Stimulated activated CD4-positive, alpha-beta T cell treated with anti-CD3 and anti-CD28 coated beads, Interleukin-15, amount 100 ng/mL, for 48 hours (primary cell): ENCODE results near the gene CAMK1.
"Not testable (repeated sequence)": the region's sequence is repeated elsewhere in the genome, so short reads cannot be mapped to it uniquely, and the experiment has no call there.

Experiments used
- DNase-seq, 2 donors: peaks; one replicate each; pipeline ENCODE4 v3.0.0-alpha.2; 2020; ENCODE audit warnings: low read depth in 2 of 2

CAMK1 gene

DNA sequence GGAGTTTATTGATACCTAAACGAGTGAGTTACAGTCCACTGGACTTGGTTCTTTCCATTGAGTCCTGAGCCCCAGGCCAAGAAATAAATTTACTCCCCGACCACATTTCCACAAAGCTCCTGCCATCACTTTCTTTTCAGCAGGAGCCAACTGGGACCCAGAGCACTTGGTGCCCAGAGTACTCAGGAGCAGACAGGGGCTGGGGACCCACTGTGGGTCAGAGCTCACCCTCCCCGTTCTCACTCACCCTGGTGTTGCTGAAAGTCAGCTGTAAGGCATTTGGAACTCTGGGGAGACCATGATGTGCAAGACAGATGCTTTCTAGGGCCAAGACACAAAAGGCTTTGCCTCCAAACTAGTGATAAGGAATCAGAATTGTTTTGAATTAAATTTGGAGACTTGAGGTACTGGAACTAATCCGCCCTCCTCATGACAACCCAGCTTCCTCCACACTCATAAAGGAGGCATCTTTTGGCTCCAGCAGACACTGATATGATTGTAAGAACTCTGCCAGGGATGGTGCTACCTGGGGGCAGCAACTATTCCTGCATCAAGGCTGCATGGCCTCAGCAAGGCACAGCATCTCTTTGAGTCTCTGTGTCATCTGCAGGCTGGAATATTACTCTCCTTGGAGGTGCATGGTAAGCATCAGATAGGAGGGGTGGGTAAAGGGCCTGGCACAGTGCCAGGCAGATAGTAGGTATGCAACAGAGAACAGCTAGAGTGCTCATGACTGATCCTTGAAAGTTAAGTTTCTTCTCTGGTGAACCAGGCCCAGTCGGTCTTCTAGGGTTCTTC is 7.3 kb upstream of the CAMK1 start:
- no peak for DNase-seq

DNA sequence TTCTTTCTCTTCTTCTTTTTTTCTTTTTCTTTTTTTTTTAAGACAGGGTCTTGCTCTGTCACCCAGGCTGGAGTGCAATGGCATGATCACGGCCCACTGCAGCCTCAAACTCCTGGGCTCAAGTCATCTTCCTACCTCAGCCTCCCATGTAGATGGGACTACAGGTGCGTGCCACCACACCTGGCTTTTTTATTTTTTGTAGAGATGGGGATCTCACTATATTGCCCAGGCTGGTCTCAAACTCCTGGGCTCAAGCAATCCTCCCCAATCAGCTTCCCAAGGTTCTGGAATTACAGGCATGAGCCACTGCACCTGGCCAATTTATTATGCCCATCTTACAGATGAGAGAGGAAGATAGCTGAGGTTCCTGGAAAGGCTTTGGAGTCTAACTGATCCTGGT is 1.3 kb upstream of the CAMK1 start:
- not testable (repeated sequence) for DNase-seq

DNA sequence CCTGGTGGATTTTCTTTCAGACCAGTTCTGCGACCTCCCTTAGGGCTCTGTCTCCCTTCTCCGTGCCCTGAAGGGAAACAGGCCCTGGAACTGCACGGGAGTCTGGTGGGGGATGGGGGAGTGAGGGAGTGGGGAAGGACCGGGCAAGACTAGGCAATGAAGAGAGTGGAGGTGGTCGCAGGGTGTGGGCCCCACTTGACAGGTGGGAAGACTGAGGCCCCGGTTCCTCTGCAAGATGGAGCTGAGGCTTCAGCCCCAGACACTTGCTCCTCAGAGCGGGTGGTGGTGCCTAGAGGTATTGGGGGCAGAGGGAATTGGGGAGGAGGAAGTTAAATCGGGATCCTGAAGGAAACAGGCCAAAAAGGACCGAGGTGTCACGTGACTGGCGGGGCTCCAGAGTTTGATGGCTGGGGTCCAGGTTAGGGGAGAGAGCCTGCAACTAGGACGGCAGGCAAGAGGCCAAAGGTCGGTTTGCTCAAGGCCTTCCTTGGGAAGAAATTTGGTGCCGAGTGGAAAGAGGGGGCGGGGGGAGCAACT is 597 bp upstream of the CAMK1 start:
- DNase-seq, result no peak

DNA sequence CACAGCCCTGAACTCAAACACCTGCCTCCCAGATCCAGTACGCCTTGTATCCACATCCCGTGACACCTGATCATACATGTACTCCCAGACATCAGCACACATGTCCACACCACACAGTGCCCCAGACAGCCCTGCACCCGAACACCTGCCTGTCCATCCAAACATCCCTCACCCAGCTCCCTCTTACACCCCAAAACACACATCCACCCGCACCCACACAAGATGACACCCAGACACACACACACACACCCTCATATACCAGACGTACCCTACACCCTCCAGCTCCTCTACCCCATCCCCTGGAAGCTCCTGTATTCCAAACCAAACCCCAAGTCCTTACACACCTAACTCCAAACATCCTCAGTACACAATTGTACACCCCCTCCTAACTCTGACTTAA is 735 bp downstream of the CAMK1 start:
- no peak for DNase-seq

DNA sequence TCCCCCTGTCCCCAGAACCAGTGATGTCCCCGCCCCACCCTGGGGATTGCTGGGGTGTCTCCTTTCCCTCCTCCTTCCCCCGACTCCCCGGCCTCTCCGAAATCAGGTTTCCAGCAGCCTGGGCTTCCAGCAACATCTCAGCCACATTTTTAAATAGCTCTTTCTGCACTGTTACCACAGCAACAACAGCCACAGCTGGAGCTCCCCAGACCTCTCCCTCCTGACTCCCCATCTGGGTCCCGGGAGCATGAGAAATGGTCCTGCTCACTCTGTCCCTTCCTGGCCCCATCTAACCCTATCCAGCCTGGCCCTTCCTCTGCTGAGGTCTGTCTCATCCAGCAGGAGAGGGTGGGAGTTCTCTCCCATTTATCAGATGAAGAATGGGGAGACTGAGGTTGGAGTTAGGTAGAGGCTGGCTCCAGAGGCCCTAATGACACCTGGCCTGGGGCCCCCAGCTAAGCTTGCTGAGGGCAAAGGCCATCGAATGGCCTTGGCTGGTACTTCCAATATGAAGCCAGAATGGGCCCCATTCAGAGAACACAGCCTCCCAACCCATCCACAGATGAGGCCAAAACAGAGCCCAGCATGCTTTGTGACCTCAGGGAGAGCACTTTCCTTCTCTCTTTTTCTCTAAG is 1.5 kb downstream of the CAMK1 start:
- DNase-seq, result no peak

DNA sequence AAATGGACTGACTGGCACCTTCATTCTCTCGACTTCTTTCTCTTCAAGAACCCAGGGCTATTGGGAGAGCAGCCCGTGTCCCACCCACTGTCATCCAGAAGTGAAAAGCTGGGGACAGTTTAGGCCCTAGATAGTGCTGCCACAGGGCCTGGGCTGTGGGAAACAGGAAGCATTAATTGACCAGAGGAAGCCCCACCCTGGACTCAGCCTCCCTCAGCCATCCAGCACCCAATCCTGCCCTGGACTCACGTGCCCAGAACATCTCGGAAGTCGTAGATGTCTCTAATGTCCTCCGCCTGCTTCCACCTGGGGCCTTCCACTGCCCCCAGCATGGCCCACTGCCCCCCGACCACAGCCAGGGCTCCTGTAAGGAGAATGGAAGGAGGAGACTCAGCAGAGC is 2.3 kb downstream of the CAMK1 start:
- no peak for DNase-seq

DNA sequence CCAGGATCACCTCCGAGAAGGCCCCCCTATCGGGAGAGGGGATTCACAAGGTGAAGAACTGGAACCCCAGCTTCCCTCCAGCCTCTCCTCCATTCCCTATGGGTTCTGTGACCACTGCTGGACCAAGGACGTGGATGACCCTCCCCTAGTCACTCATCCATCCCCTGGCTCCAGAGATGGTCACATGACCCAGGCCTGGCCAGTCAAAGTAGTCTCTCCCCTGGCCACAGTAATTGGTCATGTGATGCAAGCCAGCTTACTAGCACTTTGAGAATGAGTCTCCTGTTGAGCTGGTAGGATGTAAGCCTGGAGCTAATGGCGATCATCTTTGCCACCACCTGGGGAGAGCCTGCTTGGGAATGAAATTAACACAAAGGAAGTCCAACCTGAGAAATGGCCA is 3.9 kb downstream of the CAMK1 start:
- no peak for DNase-seq

DNA sequence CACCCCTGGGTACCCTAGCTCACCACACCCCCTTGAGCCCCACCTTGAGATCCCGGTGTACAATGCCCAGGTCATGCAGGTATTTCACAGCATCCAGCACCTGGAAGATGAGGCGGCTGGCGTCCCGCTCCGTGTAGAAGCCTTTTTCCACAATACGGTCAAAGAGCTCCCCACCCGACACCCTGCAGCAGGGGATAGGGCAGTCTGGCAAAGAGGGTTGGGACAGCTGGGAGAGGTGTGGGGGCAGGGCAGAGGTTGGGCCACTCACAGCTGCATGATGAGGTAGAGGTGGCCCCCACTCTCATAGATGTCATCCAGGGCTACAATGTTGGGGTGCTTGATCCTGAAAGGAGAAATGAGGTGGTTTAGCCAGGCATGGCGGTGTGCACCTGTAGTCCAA is 6.9 kb downstream of the CAMK1 start:
- no peak for DNase-seq

DNA sequence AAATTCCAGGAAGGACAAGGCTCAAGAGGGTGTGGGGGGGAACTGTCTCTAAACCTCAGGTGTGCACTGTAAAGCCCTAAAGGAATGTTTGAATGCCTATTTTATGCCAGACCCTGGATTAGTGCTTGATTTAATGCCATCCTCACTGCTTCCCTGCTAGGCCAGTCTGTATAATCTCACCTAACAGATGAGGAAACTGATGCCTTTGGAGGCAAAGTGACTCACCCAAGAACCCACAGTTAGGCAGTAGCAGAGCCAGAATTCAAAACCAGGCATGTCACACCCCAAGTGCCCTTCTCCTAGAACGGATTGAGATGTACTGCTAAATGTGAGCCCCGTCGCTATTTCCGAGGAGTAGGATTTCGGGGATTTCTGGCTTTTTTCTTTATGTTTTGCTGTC is 7.8 kb downstream of the CAMK1 start:
- no peak for DNase-seq

DNA sequence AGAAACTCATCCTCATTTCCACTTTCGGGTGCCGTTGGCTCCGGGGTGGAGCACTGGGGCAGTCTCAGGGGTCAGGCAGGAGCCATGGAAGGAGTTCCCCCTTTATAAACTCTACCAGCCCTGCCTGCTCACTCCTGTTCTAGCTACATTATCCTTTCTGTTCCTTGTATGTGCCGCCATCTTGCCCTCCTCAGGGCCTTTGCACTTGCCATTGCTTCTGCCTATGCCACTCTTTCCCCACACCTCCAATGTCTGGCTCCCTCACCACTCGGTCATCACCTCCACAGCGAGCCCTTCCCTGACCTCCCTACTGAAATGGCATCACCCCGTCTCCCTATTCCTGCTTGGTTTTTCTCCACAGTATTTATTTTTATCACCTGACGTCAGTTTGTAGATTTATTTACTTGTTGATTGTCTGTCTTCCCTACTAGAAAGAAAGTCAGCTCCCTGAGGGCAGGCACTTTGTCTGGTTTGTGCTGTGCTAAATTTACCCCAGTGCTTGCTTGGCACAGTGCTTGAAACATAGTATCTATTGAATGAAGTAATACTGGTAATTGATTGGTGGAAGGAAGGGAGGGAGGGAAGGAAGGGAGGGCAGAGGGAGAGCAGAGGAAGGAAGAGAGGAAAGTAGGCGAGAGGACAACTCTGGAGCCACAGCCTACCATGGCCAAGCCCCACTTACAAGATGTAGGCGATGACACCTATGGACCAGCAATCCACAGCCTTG is 8.8 kb downstream of the CAMK1 start:
- no peak for DNase-seq

DNA sequence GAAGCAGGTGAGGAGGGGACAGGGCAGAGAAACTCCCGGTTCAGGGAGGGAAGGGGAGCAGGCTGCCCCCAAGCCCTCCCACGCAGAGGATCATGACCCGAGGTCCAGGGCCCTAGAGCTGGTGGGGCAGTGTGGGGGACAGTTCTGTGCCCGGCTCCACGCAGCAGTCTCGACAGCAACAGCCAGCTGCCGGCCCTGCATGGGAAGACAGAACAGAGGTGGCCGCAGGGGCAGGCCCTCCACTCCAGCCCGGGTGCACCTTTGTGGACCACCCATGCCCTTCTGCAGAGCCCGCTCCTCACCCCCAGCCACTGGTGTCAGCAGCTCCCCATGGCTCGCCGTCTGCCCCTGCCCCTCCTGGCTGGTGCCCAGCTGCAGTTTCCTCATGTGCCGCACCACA is 12.3 kb downstream of the CAMK1 start:
- no peak for DNase-seq

DNA sequence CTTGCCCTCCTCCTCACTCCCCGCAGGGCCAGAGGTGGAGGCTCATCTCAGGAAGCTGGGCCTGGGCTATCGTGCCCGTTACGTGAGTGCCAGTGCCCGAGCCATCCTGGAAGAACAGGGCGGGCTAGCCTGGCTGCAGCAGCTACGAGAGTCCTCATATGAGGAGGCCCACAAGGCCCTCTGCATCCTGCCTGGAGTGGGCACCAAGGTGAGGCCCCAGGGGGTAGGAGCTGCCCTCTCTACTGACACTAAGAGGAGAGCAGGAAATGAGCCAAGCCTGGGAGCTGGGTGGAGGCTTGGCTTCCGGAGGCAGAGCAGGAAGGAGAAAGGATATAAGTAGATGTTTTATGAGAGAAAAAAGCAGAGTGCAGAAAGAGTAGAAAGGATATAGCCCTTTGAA is 15.1 kb downstream of the CAMK1 start:
- no peak for DNase-seq

DNA sequence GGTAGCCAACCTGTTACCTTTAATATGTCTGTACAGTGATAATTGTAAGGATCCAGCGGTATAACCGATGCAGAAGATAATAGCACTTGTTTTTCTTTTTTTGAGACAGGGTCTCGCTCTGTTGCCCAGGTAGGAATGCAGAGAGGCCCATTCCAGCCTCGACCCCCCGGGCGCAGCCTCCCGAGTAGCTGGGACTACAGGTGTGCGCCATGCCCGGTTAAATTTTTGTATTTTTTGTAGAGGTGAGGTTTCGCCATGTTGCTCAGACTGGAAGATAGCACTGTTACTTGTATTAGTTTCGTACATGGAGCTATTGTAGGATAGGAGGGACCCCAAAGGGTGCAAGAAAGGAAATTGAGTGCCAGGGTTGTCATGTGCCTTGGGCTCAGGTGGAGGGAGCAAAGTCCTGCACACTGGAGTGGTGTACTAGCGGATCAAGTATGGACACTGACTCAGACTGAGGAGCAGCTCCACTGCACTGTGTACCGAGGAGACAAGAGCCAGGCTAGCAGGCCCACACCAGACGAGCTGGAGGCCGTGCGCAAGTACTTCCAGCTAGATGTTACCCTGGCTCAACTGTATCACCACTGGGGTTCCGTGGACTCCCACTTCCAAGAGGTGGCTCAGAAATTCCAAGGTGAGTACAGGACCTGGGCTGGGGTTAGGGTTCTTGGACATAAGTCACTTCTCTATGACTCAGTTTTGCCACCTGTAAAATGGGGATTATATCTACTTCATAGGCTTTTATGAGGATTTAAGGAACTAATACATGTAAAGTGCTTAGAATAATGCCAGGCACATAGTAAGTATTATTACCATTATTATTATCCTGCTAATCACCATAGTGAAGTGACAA is 19.0 kb downstream of the CAMK1 start:
- no peak for DNase-seq

DNA sequence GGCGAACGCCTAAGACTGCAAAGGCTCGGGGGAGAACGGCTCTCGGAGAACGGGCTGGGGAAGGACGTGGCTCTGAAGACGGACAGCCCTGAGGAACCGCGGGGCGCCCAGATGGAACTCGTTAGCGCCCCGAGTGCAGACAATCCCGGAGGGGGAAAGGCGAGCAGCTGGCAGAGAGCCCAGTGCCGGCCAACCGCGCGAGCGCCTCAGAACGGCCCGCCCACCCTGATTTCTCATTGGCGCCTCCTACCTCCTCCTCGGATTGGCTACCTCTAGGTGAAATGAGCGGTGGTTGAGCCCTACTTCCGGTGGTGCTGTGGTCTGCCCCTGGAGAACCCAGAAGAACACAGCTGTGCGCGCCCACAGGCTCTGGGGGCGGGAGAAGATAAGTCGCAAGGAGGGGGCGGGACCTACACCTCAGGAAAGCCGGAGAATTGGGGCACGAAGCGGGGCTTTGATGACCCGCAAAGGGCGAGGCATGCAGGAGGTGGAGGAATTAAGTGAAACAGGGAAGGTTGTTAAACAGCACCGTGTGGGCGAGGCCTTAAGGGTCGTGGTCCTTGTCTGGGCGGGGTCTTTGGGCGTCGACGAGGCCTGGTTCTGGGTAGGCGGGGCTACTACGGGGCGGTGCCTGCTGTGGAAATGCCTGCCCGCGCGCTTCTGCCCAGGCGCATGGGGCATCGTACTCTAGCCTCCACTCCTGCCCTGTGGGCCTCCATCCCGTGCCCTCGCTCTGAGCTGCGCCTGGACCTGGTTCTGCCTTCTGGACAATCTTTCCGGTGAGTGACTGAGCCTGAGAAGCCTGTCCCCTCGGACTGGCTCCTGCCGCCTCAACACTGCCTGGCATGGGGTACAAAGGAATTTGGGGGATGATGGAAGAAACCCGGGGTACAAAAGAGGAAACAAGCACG is 19.8 kb downstream of the CAMK1 start, which contains the start of gene OGG1:
Gene OGG1 (plus strand): TSS at position 308 of the 911 bp plus-strand sequence. CDS start 335 bp downstream, at position 643.
- DNase-seq, result peak; percentile 94

DNA sequence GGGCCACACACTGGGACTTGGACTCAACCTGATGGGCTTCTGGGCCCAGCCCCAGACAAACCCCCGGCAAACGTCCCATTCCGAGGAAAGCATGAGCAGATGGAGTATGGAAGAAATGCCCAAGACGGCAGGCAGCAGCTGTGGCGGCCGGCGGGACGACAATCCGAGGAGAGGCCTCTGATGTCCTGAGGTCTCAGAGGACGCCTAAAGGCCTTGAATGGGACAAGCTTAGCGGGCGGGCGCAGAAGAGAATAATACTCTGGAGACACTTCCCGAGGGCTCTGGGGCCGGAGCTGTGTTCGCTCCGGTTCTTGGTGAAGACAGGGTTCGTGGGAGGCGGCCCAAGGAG is 20.5 kb downstream of the CAMK1 start:
- no peak for DNase-seq

DNA sequence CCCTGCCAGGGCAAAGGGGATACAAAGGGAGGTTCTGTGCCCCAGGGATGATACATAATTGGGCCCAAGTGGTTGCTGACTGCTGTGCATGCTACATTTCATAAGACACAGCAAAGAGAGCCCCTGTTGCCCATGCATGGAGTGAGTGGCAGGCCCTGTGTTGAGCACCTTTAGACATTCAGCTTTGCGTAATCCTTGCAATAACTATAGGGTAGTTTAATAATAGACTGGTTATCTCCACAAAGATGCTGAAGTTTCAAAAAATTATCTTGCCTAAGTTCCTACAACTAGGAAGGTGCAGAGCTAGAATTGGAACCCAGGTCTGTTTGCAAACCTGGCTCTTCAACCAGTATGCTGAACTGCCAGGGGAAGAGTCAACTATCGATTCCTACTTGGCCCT is 21.7 kb downstream of the CAMK1 start:
- no peak for DNase-seq

DNA sequence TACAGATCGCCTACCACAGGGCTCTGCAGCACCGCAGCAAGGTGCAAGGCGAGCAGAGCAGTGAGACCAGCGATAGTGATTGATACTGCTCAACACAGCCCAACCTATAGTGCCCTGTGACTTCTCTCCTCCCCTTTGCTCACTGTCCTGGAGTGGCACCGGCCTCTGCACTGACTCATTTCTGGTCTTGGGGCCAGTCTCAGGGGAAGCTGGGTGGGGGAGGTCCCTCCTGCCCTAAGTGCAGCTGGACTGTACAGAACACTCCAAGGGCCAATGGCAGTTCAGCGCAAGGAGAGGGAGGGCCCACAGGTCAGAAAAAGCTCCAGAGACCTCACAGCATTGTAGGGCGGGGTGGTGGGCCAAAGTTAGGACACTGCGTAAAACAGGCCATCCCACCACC is 22.5 kb downstream of the CAMK1 start:
- no peak for DNase-seq

DNA sequence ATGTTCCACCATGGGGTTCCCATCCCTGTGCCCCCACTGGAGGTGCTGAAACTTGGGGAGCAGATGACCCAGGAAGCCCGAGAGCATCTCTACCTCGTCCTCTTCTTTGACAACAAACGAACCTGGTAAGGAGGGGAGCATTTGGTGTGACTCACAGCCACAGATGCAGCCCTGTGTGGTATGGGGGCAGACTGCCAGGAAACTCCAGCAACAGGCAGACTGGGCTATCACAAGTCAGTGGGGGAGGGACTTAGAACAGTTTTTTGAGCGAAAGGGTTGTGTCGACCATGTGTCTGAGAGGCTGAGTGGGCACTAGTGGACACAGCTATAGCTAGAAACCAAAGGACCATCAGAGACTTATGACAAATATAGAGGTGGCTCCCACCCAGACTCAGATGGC is 23.4 kb downstream of the CAMK1 start:
- no peak for DNase-seq

DNA sequence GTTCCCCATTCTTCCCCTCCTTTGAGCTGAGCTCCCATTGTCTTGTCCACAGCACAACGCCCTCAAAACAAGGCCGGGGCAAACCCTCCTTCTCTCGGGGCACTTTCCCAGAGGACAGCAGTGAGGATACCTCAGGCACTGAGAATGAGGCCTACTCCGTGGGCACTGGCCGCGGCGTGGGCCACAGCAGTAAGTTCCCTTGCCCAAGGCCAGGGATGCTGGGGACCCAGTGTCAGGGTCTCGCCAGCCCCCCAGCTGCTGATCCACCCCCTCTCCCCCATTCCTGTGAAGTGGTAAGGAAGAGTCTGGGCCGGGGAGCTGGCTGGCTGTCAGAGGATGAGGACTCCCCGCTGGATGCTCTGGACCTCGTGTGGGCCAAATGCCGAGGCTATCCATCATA is 24.2 kb downstream of the CAMK1 start:
- no peak for DNase-seq

DNA sequence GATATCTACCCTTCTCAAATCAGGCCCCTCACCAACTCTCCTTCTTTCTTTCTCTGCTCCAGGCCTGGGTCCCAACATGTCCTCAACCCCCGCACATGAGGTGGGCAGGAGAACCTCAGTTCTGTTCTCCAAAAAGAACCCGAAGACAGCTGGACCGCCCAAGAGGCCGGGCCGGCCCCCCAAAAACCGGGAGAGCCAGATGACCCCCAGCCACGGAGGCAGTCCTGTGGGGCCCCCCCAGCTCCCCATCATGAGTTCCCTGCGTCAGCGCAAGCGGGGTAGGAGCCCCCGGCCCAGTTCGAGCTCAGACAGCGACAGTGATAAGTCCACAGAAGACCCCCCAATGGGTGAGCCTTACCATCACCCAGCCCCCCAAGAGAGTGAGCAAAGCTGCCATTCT is 25.6 kb downstream of the CAMK1 start:
- no peak for DNase-seq

DNA sequence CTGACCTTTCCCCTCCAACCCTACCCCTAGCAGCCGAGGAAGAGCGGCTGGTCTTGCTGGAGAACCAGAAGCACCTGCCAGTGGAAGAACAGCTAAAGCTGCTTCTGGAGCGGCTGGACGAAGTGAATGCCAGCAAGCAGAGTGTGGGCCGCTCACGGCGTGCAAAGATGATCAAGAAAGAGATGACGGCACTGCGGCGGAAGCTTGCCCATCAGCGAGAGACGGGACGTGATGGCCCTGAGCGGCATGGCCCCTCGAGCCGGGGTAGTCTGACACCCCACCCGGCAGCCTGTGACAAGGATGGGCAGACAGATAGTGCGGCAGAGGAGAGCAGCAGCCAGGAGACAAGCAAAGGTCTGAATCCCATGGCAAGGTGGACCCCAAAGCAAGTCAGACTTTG is 26.2 kb downstream of the CAMK1 start:
- no peak for DNase-seq
